K562 (cell line): ENCODE data around the gene PDE4D. TPM values are rescaled to one million over a fixed set of nuclear protein-coding genes. Genes with fewer than 3 reads are reported as not detected.

Source experiments
- ATAC-seq: fragments of 200-7000 bp; cut with Tn5 transposase; 3 replicates; pipeline ENCODE4 v1.9.1; 2020; ENCODE audit warnings: moderate library complexity
- BruUV-seq: library from RNA; stranded (reverse); fragments of 400-500 nt; replicated peaks from 2 replicates; lab custom pipeline; 2021; lab: Mats Ljungman, UMichigan
- CTCF ChIA-PET: fragments of 300-600 bp; formaldehyde crosslinking; extraction: SDS; loops from one replicate; lab custom pipeline; 2021; ENCODE audit warnings: low intra/inter-chr PET ratio; lab: Yijun Ruan, JAX
- POLR2A ChIA-PET: fragments of 300-600, 350-650 bp; sonication (Branson Sonifier 250); formaldehyde crosslinking; extraction: SDS; loops from one replicate; lab custom pipeline; 2021; ENCODE audit warnings: antibody characterized with exemption, inconsistent platforms; lab: Yijun Ruan, JAX
- DNase-seq, 4 experiments: peaks; one replicate each; pipeline versions ENCODE4 v3.0.0 to v3.0.0-alpha.2; 2011 to 2018; ENCODE audit warnings: low spot score in 3 of 4, mixed read lengths in 3 of 4; ENCODE audit errors: extremely low read depth in 1 of 4
- FAIRE-seq: peaks from 2 replicates; lab custom pipeline; 2011; peaks lifted over from hg19 to GRCh38; lab: Jason Lieb, UNC
- H2AFZ ChIP-seq: 2 replicates; pipeline ENCODE4 v1.6.0; 2011; ENCODE audit warnings: low read depth, low read length, control low read depth, inconsistent platforms
- H3K27ac ChIP-seq: fragments of 200-600 bp; 3 replicates; pipeline ENCODE4 v1.8.0; 2011; ENCODE audit warnings: low read depth, mild to moderate bottlenecking, control low read depth, inconsistent platforms, low read length, moderate library complexity, mixed read lengths; ENCODE audit errors: extremely low read depth
- H3K27me3 ChIP-seq, 2 experiments: fragments of 300-600 bp in 1 of 2; 2 replicates in 1 of 2; 3 replicates in 1 of 2; pipeline versions ENCODE4 v1.6.0 to v1.8.0; 2011; ENCODE audit warnings: inconsistent platforms in 2 of 2, low read length in 2 of 2, mild to moderate bottlenecking in 1 of 2, mixed read lengths in 1 of 2, moderate library complexity in 1 of 2; ENCODE audit not compliant: control insufficient read depth in 2 of 2, insufficient read depth in 2 of 2
- H3K36me3 ChIP-seq: fragments of 300-600 bp; 3 replicates; pipeline ENCODE4 v1.8.0; 2011; ENCODE audit warnings: mild to moderate bottlenecking, low read length, inconsistent platforms; ENCODE audit not compliant: control insufficient read depth, insufficient read depth
- H3K4me1 ChIP-seq, 2 experiments: fragments of 200-600 bp in 1 of 2; replicated peaks in 1 of 2; 2 replicates in 1 of 2; 3 replicates in 1 of 2; pipeline versions ENCODE4 v1.5.1 to v1.8.0; 2011; ENCODE audit warnings: inconsistent platforms in 2 of 2, low read length in 2 of 2, mild to moderate bottlenecking in 1 of 2, mixed read lengths in 1 of 2, moderate library complexity in 1 of 2; ENCODE audit not compliant: control insufficient read depth in 2 of 2, insufficient read depth in 2 of 2
- H3K4me2 ChIP-seq: 2 replicates; pipeline ENCODE4 v1.6.1; 2011; ENCODE audit warnings: low read length, control low read depth, inconsistent platforms, mixed read lengths; ENCODE audit not compliant: insufficient read depth
- H3K4me3 ChIP-seq: fragments of 200-600 bp; sonication (generic), shearing (Covaris generic); 2 replicates; pipeline ENCODE4 v1.5.1; 2016; ENCODE audit warnings: control low read depth, inconsistent platforms
- H3K79me2 ChIP-seq: fragments of 200-600 bp; 3 replicates; pipeline ENCODE4 v1.8.0; 2011; ENCODE audit warnings: low read length, inconsistent platforms; ENCODE audit not compliant: control insufficient read depth, insufficient read depth
- H3K9ac ChIP-seq, 2 experiments: 2 replicates each; pipeline versions ENCODE4 v1.6.0 to v1.6.1; 2011; ENCODE audit warnings: low read depth in 2 of 2, low read length in 2 of 2, control low read depth in 1 of 2, inconsistent platforms in 1 of 2, mild to moderate bottlenecking in 1 of 2, mixed read lengths in 1 of 2; ENCODE audit not compliant: insufficient read depth in 1 of 2
- H3K9me1 ChIP-seq: one replicate; pipeline ENCODE4 v1.6.0; 2011; ENCODE audit warnings: inconsistent platforms, mild to moderate bottlenecking, low read length, moderate library complexity; ENCODE audit not compliant: control insufficient read depth, insufficient read depth
- H3K9me3 ChIP-seq: replicated peaks from 2 replicates; pipeline ENCODE4 v1.5.1; 2011; ENCODE audit warnings: low read depth, low read length, inconsistent platforms; ENCODE audit not compliant: control insufficient read depth, insufficient read depth
- H4K20me1 ChIP-seq: replicated peaks from 2 replicates; pipeline ENCODE4 v1.6.1; 2011; ENCODE audit warnings: low read length, inconsistent platforms, mixed read lengths; ENCODE audit not compliant: control insufficient read depth, insufficient read depth
- GABPB2 ChIP-seq: fragments of 250-450 bp; sonication (Bioruptor Pico); conservative IDR thresholded peaks from 2 replicates; pipeline ENCODE4 v1.5.1; 2021; ENCODE audit warnings: mild to moderate bottlenecking
- GTF2B ChIP-seq: IDR thresholded peaks from 2 replicates; pipeline ENCODE4 v1.6.1; 2011; ENCODE audit not compliant: insufficient read length; ENCODE audit errors: extremely low read depth
- MAZ ChIP-seq, 2 experiments: fragments of 450-650 bp in 1 of 2; sonication (generic) in 1 of 2; formaldehyde crosslinking; IDR thresholded peaks in 1 of 2; conservative IDR thresholded peaks in 1 of 2; 2 replicates each; pipeline versions ENCODE4 v1.4.0 to v1.5.0; 2020; ENCODE audit warnings: mild to moderate bottlenecking in 1 of 2, missing genetic modification reagents in 1 of 2
- RHOXF2B ChIP-seq: fragments of 250-450 bp; sonication (Bioruptor Pico); conservative IDR thresholded peaks from 2 replicates; pipeline ENCODE4 v1.5.1; 2021
- ZNF23 ChIP-seq: fragments of 250-450 bp; sonication (Bioruptor Pico); IDR thresholded peaks from 2 replicates; pipeline ENCODE4 v1.4.0; 2020; ENCODE audit warnings: mild to moderate bottlenecking
- ZNF277 ChIP-seq: fragments of 250-450 bp; sonication (Bioruptor Pico); IDR thresholded peaks from 2 replicates; pipeline ENCODE4 v1.8.0; 2022; ENCODE audit warnings: inconsistent platforms, mild to moderate bottlenecking, moderate library complexity, borderline replicate concordance
- WGBS: fragments of 100-300 bp; shearing (Covaris generic); methylation state at CpG from one replicate; pipeline ENCODE4 v1.1.6; 2016; ENCODE audit warnings: low coverage, mixed read lengths; ENCODE audit not compliant: insufficient coverage; ENCODE audit errors: missing lambda C conversion rate; 5-methylcytosine and 5-hydroxymethylcytosine counted together
- in situ Hi-C: fragments of 300-500 bp; cut with MboI; formaldehyde crosslinking; loops from 4 replicates; pipeline ENCODE4 v1.15.0; 2018; ENCODE audit warnings: inconsistent platforms, mixed read lengths
- intact Hi-C: fragments of 100-400 bp; cut with micrococcal nuclease; formaldehyde crosslinking; loops from 2 replicates; pipeline ENCODE4 v1.14.2; 2022
- polyA plus RNA-seq, 8 experiments: library from polyadenylated mRNA; depleted of rRNA in 4 of 8; stranded (reverse) in 5 of 8; unstranded in 3 of 8; fragments of >200 nt; fragmentation: Nextera tagmentation in 2 of 8; fragmentation: Illumina TruSeq in 1 of 8; extraction: Ambion mirVana in 2 of 8; extraction: Trizol in 1 of 8; gene quantifications; 2 replicates each; pipeline versions ENCODE4 v1.2.1 to v1.2.3, GENCODE V29; 2011 to 2014; ENCODE audit warnings: inconsistent platforms in 1 of 8, missing spikeins in 1 of 8
- total RNA-seq, 7 experiments: library from RNA; depleted of rRNA in 6 of 7; stranded (reverse); fragments of >200 nt in 6 of 7; fragmentation: Illumina TruSeq in 2 of 7; extraction: Trizol in 2 of 7; gene quantifications; 2 replicates each; pipeline versions ENCODE4 v1.2.1 to v1.2.3, GENCODE V29; 2011 to 2021; ENCODE audit warnings: low replicate concordance in 1 of 7

The PDE4D gene
- total and polyA plus RNA-seq, 9 of the 15 experiments (the other 6 are each of a cell fraction or from before 2014, with no cell fraction given) = 0.04 to 0.46 (median 0.13) TPM

DNA sequence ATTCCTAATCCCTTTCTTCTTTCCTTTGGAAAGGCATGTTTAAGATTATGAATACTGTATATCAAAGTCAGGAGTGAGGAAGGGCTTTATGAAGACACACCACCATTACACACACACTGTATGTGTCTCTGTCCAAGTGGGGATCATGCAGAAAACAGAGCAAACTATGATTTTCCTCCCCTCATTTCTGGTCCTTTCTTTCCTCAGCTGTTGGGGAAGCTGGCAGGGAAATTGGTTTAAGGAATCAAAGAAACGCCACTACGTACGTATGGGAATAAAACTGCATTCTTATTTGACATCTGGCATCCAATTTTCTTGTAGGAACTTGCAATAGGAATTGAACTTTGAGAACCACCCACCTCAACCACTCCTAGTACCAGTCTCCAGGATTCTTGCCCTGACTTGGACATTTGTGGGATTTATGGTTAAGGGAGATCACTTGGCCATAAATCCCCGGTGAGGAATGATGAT, 125.8 kb downstream of the PDE4D start:
- no peak for ATAC-seq
- no peaks in the 10 kb centered on the region for H3K9me3 ChIP-seq

GRCh38 chr5:59767211-59767605, 126.3 kb downstream of the PDE4D start:
- no peaks in the 10 kb centered on the region for H4K20me1 ChIP-seq
- no peaks in the 10 kb centered on the region for H3K9me3 ChIP-seq
- BruUV-seq = no TSS peak
- H3K27ac ChIP-seq = no peak overlapping the region
- CTCF ChIA-PET = no interaction called here
- H3K27me3 ChIP-seq = no peaks in the 10 kb centered on the region
- no peak overlapping the region for H3K4me3 ChIP-seq
- ATAC-seq (no peak), FAIRE-seq (no peak)
- intact Hi-C loops (no loop called here), in situ Hi-C loops (no loop called here)
- no peak overlapping the region for H3K9ac ChIP-seq
- H3K79me2 ChIP-seq = no peaks in the 10 kb centered on the region
- H3K4me1 ChIP-seq = no peaks in the 10 kb centered on the region
- H3K36me3 ChIP-seq = no peaks in the 10 kb centered on the region
- TF ChIP-seq GTF2B (no peak), RHOXF2B (no peak), ZNF277 (no peak), GABPB2 (CRISPR knock-in tag) (no peak), ZNF23 (CRISPR knock-in tag) (no peak)
- TF ChIP-seq, all 486 proteins: peak for 0
- DNase-seq = no peak
- POLR2A ChIA-PET = no interaction called here
- Histone ChIP-seq H3K9me1 (no peaks in the 10 kb centered on the region), H2AFZ (no peak overlapping the region), H3K4me2 (no peak overlapping the region)

More for the DNA sequence above, 125.8 kb downstream of the PDE4D start:
- no peaks in the 10 kb centered on the region for H3K4me1 ChIP-seq
- no peak overlapping the region for H3K27ac ChIP-seq
- ChIA-PET POLR2A (no interaction called here), CTCF (no interaction called here)
- H4K20me1 ChIP-seq = no peaks in the 10 kb centered on the region
- DNase-seq = no peak
- BruUV-seq = no TSS peak
- no peaks in the 10 kb centered on the region for H3K9me1 ChIP-seq
- no peak overlapping the region for H2AFZ ChIP-seq
- no peak for TF ChIP-seq MAZ (CRISPR knock-in tag; conservative IDR thresholded peaks at IDR 0.05 in 1 of 2, IDR thresholded peaks at IDR 0.05 in 1 of 2)
- in situ Hi-C loops = no loop called here
- WGBS = 0% methylated on average over 4 of the region's 4 CpGs
- H3K27me3 ChIP-seq = no peaks in the 10 kb centered on the region
- H3K36me3 ChIP-seq = no peaks in the 10 kb centered on the region
- intact Hi-C loops = no loop called here
- H3K79me2 ChIP-seq = no peaks in the 10 kb centered on the region
- H3K9ac ChIP-seq = no peak overlapping the region
- no peak overlapping the region for H3K4me2 ChIP-seq
- H3K4me3 ChIP-seq = no peak overlapping the region
- no peak for FAIRE-seq
